ENCODE data around the gene TTC34. TPM values are rescaled to one million over a fixed set of nuclear protein-coding genes. Genes with fewer than 3 reads are reported as not detected.

The TTC34 gene
- total RNA-seq, 1 experiment from 2014 or later = 0.92 TPM

GRCh38 chr1:2821373-2821955, 20.0 kb upstream of the TTC34 start:
- no peak overlapping the region for H2BK15ac ChIP-seq (ENCODE audit: low read depth, low read length)
- no peak overlapping the region for H4K91ac ChIP-seq (ENCODE audit: insufficient read length, low read depth, low read length)
- no peak overlapping the region for H3K4me2 ChIP-seq (ENCODE audit: insufficient read depth, insufficient read length, low read length)
- H3K9ac ChIP-seq (ENCODE audit: extremely low read depth, insufficient read length, low read length) = no peak overlapping the region
- no peak overlapping the region for H4K8ac ChIP-seq (replicated peaks; ENCODE audit: insufficient read length, low read depth, low read length)
- Mint-ChIP-seq H3K4me3 (no peak overlapping the region), H3K36me3 (ENCODE audit: insufficient read depth in 1 of 3, low read depth in 3 of 3) (peaks cover 0 to 35% (median 13%) of the 10 kb centered on the region in 3 experiments; a peak in 6 of 7 replicates), H3K9me3 (peaks cover 20 to 91% of the 10 kb centered on the region in 2 experiments), H3K27ac (no peak overlapping the region), H3K4me1 (no peaks in the 10 kb centered on the region), H3K27me3 (ENCODE audit: low read depth) (peaks cover 5% of the 10 kb centered on the region)
- no peak overlapping the region for H2BK5ac ChIP-seq (ENCODE audit: insufficient read length, low read length)
- H2AFZ ChIP-seq (ENCODE audit: low read length) = no peak overlapping the region
- no peak for TF ChIP-seq CTCF (conservative IDR thresholded peaks at IDR 0.05)
- no peaks in the 10 kb centered on the region for H4K20me1 ChIP-seq (ENCODE audit: control insufficient read depth, insufficient read depth, insufficient read length)
- H3K79me1 ChIP-seq (ENCODE audit: insufficient read depth, low read depth, low read length, poor library complexity, severe bottlenecking) = no peaks in the 10 kb centered on the region
- DNase-seq = no peak
- H3K56ac ChIP-seq (ENCODE audit: insufficient read length, low read depth, low read length) = no peak overlapping the region
- peaks cover 96% of the 10 kb centered on the region for H3K9me3 ChIP-seq (ENCODE audit: control insufficient read depth, low read depth, low read length)
- H3K18ac ChIP-seq (ENCODE audit: insufficient read length, low read depth, low read length) = no peak overlapping the region
- H3K23ac ChIP-seq (ENCODE audit: insufficient read length, low read depth, low read length) = no peak overlapping the region
- H3K79me2 ChIP-seq (ENCODE audit: insufficient read depth, low read length) = no peaks in the 10 kb centered on the region
- no peaks in the 10 kb centered on the region for H3K23me2 ChIP-seq (ENCODE audit: insufficient read length, low read depth, low read length, poor library complexity, severe bottlenecking)
- no CpG with 5 or more reads among the region's 17 CpGs for WGBS (ENCODE audit: extremely low coverage, insufficient read length, low lambda C conversion rate)
- H3K4ac ChIP-seq (ENCODE audit: low read depth, low read length) = no peak overlapping the region
- no peak overlapping the region for H2BK20ac ChIP-seq (ENCODE audit: low read depth, low read length, poor library complexity, severe bottlenecking)
- no peak overlapping the region for H2BK120ac ChIP-seq (ENCODE audit: low read depth, low read length, poor library complexity, severe bottlenecking)
- H2BK12ac ChIP-seq (ENCODE audit: insufficient read length, low read depth, low read length) = no peak overlapping the region
- no peaks in the 10 kb centered on the region for H3K27me3 ChIP-seq (ENCODE audit: insufficient read depth, low read length)
- H3T11ph ChIP-seq (ENCODE audit: low read length) = no peak overlapping the region
- H2AK5ac ChIP-seq (ENCODE audit: insufficient read length, low read length) = no peak overlapping the region
- no peaks in the 10 kb centered on the region for H3K4me1 ChIP-seq (ENCODE audit: insufficient read depth, low read length)
- no peak overlapping the region for H3K14ac ChIP-seq (ENCODE audit: insufficient read depth, low read length)
- no peak overlapping the region for H4K5ac ChIP-seq (ENCODE audit: insufficient read length, low read depth, low read length)
- no peak overlapping the region for H3K27ac ChIP-seq (ENCODE audit: insufficient read length, low read depth, low read length)

All from H9 (cell line).